Endothelial cell (in vitro differentiated cells): Measurements from ENCODE around the gene OLFML3. TPM values are rescaled to one million over a fixed set of nuclear protein-coding genes. Genes with fewer than 3 reads are reported as not detected.

Experiments used
- DNase-seq: peaks from one replicate; pipeline ENCODE4 v3.0.0; 2021; ENCODE audit warnings: low spot score
- H3K27ac Mint-ChIP-seq: one replicate; pipeline ENCODE4 v1.8.0; 2021; ENCODE audit warnings: mixed read lengths, inconsistent platforms; ENCODE audit not compliant: unreplicated experiment
- H3K27me3 Mint-ChIP-seq: one replicate; pipeline ENCODE4 v1.8.0; 2021; ENCODE audit warnings: mild to moderate bottlenecking, moderate library complexity, mixed read lengths, inconsistent platforms; ENCODE audit not compliant: unreplicated experiment
- H3K36me3 Mint-ChIP-seq: one replicate; pipeline ENCODE4 v1.8.0; 2021; ENCODE audit warnings: mild to moderate bottlenecking, low read depth, mixed read lengths, inconsistent platforms; ENCODE audit not compliant: unreplicated experiment
- H3K4me1 Mint-ChIP-seq: one replicate; pipeline ENCODE4 v1.8.0; 2021; ENCODE audit warnings: mild to moderate bottlenecking, mixed read lengths, inconsistent platforms; ENCODE audit not compliant: unreplicated experiment
- H3K4me3 Mint-ChIP-seq: one replicate; pipeline ENCODE4 v1.8.0; 2021; ENCODE audit warnings: mild to moderate bottlenecking, mixed read lengths, inconsistent platforms; ENCODE audit not compliant: unreplicated experiment
- H3K9me3 Mint-ChIP-seq: one replicate; pipeline ENCODE4 v1.8.0; 2021; ENCODE audit warnings: mixed read lengths, inconsistent platforms; ENCODE audit not compliant: unreplicated experiment
- CTCF ChIP-seq: fragments of 200-600 bp; sonication (generic); IDR thresholded peaks from one replicate; pipeline ENCODE4 v1.5.0; 2021; ENCODE audit warnings: antibody characterized with exemption; ENCODE audit not compliant: unreplicated experiment
- total RNA-seq: library from RNA; stranded (reverse); fragmentation: NEBNext Ultra II Directional; extraction: Animal tissue kit (Norgen Biotek cat#: 25700); gene quantifications from one replicate; pipeline ENCODE4 v1.2.1, GENCODE V29; 2021; ENCODE audit not compliant: unreplicated experiment

The OLFML3 gene
- total RNA-seq, 1 donor from 2014 or later: 130 TPM

GRCh38 chr1:114021665-114022099 lies 42.4 kb downstream of the OLFML3 start:
- no peak for DNase-seq
- no peaks in the 10 kb centered on the region for H3K9me3 Mint-ChIP-seq
- peaks cover 1% of the 10 kb centered on the region for H3K27me3 Mint-ChIP-seq
- no peak overlapping the region for H3K27ac Mint-ChIP-seq
- TF ChIP-seq CTCF: no peak
- H3K36me3 Mint-ChIP-seq: peaks cover 7% of the 10 kb centered on the region
- no peaks in the 10 kb centered on the region for H3K4me1 Mint-ChIP-seq
- H3K4me3 Mint-ChIP-seq: no peak overlapping the region

GRCh38 chr1:114022877-114023276 lies 43.6 kb downstream of the OLFML3 start:
- no peak for TF ChIP-seq CTCF
- peaks cover 1% of the 10 kb centered on the region for H3K27me3 Mint-ChIP-seq
- peaks cover 7% of the 10 kb centered on the region for H3K36me3 Mint-ChIP-seq
- no peak for DNase-seq
- no peak overlapping the region for H3K4me3 Mint-ChIP-seq
- no peaks in the 10 kb centered on the region for H3K9me3 Mint-ChIP-seq
- no peaks in the 10 kb centered on the region for H3K4me1 Mint-ChIP-seq
- no peak overlapping the region for H3K27ac Mint-ChIP-seq

- Mint-ChIP-seq H3K27me3 (peaks cover 1% of the 10 kb centered on the region), H3K27ac (no peak overlapping the region), H3K36me3 (peaks cover 7% of the 10 kb centered on the region), H3K4me1 (no peaks in the 10 kb centered on the region), H3K4me3 (no peak overlapping the region), H3K9me3 (no peaks in the 10 kb centered on the region)
- no peak for DNase-seq
- TF ChIP-seq CTCF: no peak
Observed at GRCh38 chr1:114023377-114023776, 44.1 kb downstream of the OLFML3 start.

GRCh38 chr1:114024049-114024448 lies 44.8 kb downstream of the OLFML3 start:
- no peaks in the 10 kb centered on the region for H3K9me3 Mint-ChIP-seq
- H3K27ac Mint-ChIP-seq: no peak overlapping the region
- no peaks in the 10 kb centered on the region for H3K4me1 Mint-ChIP-seq
- peaks cover 7% of the 10 kb centered on the region for H3K36me3 Mint-ChIP-seq
- no peak overlapping the region for H3K4me3 Mint-ChIP-seq
- no peak for DNase-seq
- no peak for TF ChIP-seq CTCF
- peaks cover 1% of the 10 kb centered on the region for H3K27me3 Mint-ChIP-seq

- Mint-ChIP-seq H3K4me3 (no peak overlapping the region), H3K9me3 (no peaks in the 10 kb centered on the region), H3K36me3 (no peaks in the 10 kb centered on the region), H3K27me3 (peaks cover 1% of the 10 kb centered on the region), H3K27ac (no peak overlapping the region), H3K4me1 (no peaks in the 10 kb centered on the region)
- DNase-seq: no peak
- no peak for TF ChIP-seq CTCF
Observed at GRCh38 chr1:114025609-114026401, 46.5 kb downstream of the OLFML3 start.
